OCI-LY1 (cell line): Measurements from ENCODE around the gene GRIP1.

Source experiments
- H2AFZ ChIP-seq: fragments of 200-600 bp; sonication (generic), shearing (Covaris generic); 2 replicates; pipeline ENCODE4 v1.6.0; 2014; ENCODE audit warnings: antibody characterized with exemption, mild to moderate bottlenecking, low read length
- H3F3A ChIP-seq: fragments of 200-600 bp; sonication (generic), shearing (Covaris generic); 2 replicates; pipeline ENCODE4 v1.6.0; 2014; ENCODE audit warnings: mild to moderate bottlenecking, antibody characterized with exemption, low read length, moderate library complexity; ENCODE audit not compliant: insufficient read depth
- H3K27ac ChIP-seq: fragments of 200-600 bp; sonication (generic); 2 replicates; pipeline ENCODE4 v1.5.1; 2014; ENCODE audit warnings: low read length, mixed run types, mild to moderate bottlenecking, low read depth; ENCODE audit not compliant: poor library complexity, severe bottlenecking
- H3K27me3 ChIP-seq: fragments of 200-600 bp; sonication (generic); 2 replicates; pipeline ENCODE4 v1.6.0; 2014; ENCODE audit warnings: antibody characterized with exemption, mild to moderate bottlenecking, low read length, moderate library complexity; ENCODE audit not compliant: insufficient read depth
- H3K36me3 ChIP-seq: fragments of 200-600 bp; sonication (generic); 2 replicates; pipeline ENCODE4 v1.6.1; 2014; ENCODE audit warnings: mild to moderate bottlenecking, antibody characterized with exemption, low read length, moderate library complexity, mixed read lengths; ENCODE audit not compliant: insufficient read depth
- H3K4me1 ChIP-seq: fragments of 200-600 bp; sonication (generic); 2 replicates; pipeline ENCODE4 v1.5.1; 2014; ENCODE audit warnings: mild to moderate bottlenecking, low read length, moderate library complexity; ENCODE audit not compliant: insufficient read depth, severe bottlenecking
- H3K4me2 ChIP-seq: fragments of 200-600 bp; sonication (generic), shearing (Covaris generic); 2 replicates; pipeline ENCODE4 v1.6.1; 2014; ENCODE audit warnings: low read length
- H3K4me3 ChIP-seq: fragments of 200-600 bp; sonication (generic); 2 replicates; pipeline ENCODE4 v1.5.1; 2014; ENCODE audit warnings: low read length, low read depth, mild to moderate bottlenecking, mixed read lengths; ENCODE audit not compliant: poor library complexity, severe bottlenecking
- H3K79me2 ChIP-seq: fragments of 200-600 bp; shearing (Covaris generic); 2 replicates; pipeline ENCODE4 v1.6.1; 2016; ENCODE audit warnings: mixed run types, low read length, mixed read lengths; ENCODE audit not compliant: insufficient read depth
- H3K9ac ChIP-seq: fragments of 200-600 bp; sonication (generic), shearing (Covaris generic); 2 replicates; pipeline ENCODE4 v1.6.1; 2014; ENCODE audit warnings: mild to moderate bottlenecking, low read length, mixed read lengths
- H3K9me2 ChIP-seq: fragments of 200-600 bp; sonication (generic), shearing (Covaris generic); 2 replicates; pipeline ENCODE4 v1.6.1; 2014; ENCODE audit warnings: low read depth, mild to moderate bottlenecking, low read length, mixed read lengths
- H3K9me3 ChIP-seq: fragments of 200-600 bp; shearing (Covaris generic); 2 replicates; pipeline ENCODE4 v1.6.1; 2014; ENCODE audit warnings: low read length, mixed read lengths
- H4K20me1 ChIP-seq: fragments of 200-600 bp; sonication (generic), shearing (Covaris generic); 2 replicates; pipeline ENCODE4 v1.6.0; 2016; ENCODE audit warnings: mild to moderate bottlenecking, low read length; ENCODE audit not compliant: insufficient read depth
- EZH2 ChIP-seq: fragments of 200-600 bp; sonication (generic), shearing (Covaris generic); IDR thresholded peaks from 2 replicates; pipeline ENCODE4 v1.8.0; 2017; ENCODE audit warnings: borderline replicate concordance, mixed run types, mild to moderate bottlenecking, antibody characterized with exemption, low read length, moderate library complexity, mixed read lengths
- TF ChIP-seq, protein P1 (sequence below): fragments of 200-600 bp; sonication (generic), shearing (Covaris generic); IDR thresholded peaks from 2 replicates; pipeline ENCODE4 v1.5.1; 2017; ENCODE audit warnings: mild to moderate bottlenecking, antibody characterized with exemption, low read length, moderate library complexity, mixed read lengths

GRIP1 gene

DNA sequence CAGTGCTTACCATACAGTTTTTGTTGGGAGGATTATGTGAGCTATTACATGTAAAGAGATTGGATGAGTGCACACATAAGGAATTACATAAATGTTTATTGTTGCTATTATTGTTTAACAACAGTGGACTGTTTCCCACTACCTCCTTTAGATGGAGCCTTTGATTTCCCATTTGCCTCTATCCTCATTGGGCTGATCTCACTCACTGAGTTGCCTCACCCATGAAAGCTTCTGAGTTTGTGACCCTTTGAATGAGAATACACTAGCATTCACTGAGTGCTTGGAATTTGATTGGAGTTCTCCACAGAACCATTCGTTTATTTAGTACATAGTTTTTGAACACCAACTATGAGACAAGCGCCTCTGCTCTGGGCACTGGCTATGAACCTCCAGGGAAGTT is 255.6 kb downstream of the GRIP1 start:
- Histone ChIP-seq H3K36me3 (no peaks in the 10 kb centered on the region), H2AFZ (no peak overlapping the region), H4K20me1 (no peaks in the 10 kb centered on the region), H3F3A (no peaks in the 10 kb centered on the region), H3K4me3 (no peak overlapping the region), H3K27me3 (no peaks in the 10 kb centered on the region), H3K9me2 (no peaks in the 10 kb centered on the region), H3K9ac (no peak overlapping the region), H3K79me2 (no peaks in the 10 kb centered on the region), H3K4me2 (no peak overlapping the region), H3K4me1 (no peaks in the 10 kb centered on the region), H3K9me3 (no peaks in the 10 kb centered on the region), H3K27ac (no peak overlapping the region)
- TF ChIP-seq EZH2: no peak
- TF ChIP-seq, protein P1, sequence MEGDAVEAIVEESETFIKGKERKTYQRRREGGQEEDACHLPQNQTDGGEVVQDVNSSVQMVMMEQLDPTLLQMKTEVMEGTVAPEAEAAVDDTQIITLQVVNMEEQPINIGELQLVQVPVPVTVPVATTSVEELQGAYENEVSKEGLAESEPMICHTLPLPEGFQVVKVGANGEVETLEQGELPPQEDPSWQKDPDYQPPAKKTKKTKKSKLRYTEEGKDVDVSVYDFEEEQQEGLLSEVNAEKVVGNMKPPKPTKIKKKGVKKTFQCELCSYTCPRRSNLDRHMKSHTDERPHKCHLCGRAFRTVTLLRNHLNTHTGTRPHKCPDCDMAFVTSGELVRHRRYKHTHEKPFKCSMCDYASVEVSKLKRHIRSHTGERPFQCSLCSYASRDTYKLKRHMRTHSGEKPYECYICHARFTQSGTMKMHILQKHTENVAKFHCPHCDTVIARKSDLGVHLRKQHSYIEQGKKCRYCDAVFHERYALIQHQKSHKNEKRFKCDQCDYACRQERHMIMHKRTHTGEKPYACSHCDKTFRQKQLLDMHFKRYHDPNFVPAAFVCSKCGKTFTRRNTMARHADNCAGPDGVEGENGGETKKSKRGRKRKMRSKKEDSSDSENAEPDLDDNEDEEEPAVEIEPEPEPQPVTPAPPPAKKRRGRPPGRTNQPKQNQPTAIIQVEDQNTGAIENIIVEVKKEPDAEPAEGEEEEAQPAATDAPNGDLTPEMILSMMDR: no peak

DNA sequence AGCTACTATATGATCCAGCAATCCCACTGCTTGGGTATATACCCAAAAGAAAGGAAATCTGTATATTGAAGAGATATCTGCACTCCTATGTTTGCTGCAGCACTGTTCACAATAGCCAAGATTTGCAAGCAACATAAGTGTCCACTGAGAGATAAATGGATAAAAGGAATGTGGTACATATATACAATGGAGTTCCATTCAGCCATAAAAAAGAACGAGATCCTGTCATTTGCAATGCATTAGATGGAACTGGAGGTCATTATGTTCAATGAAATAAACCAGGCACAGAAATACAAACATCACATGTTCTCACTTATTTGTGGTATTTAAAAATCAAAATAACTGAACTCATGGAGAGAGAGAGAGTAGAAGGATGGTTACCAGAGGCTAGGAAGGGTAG is 260.0 kb downstream of the GRIP1 start:
- Histone ChIP-seq H3K4me1 (no peaks in the 10 kb centered on the region), H4K20me1 (no peaks in the 10 kb centered on the region), H3K9me3 (no peaks in the 10 kb centered on the region), H3K36me3 (no peaks in the 10 kb centered on the region), H3K9me2 (no peaks in the 10 kb centered on the region), H3K27ac (no peak overlapping the region), H3K9ac (no peak overlapping the region), H2AFZ (no peak overlapping the region), H3K4me2 (no peak overlapping the region), H3K27me3 (no peaks in the 10 kb centered on the region), H3K79me2 (no peaks in the 10 kb centered on the region), H3K4me3 (no peak overlapping the region), H3F3A (no peaks in the 10 kb centered on the region)
- TF ChIP-seq EZH2: no peak
- TF ChIP-seq, protein P1: no peak

- Histone ChIP-seq H3K79me2 (no peaks in the 10 kb centered on the region), H3K4me3 (no peak overlapping the region), H3K27me3 (no peaks in the 10 kb centered on the region), H3K36me3 (no peaks in the 10 kb centered on the region), H2AFZ (no peak overlapping the region), H3K27ac (no peak overlapping the region), H3K4me1 (no peaks in the 10 kb centered on the region), H3K9me2 (no peaks in the 10 kb centered on the region), H4K20me1 (no peaks in the 10 kb centered on the region), H3K4me2 (no peak overlapping the region), H3F3A (no peaks in the 10 kb centered on the region), H3K9me3 (no peaks in the 10 kb centered on the region), H3K9ac (no peak overlapping the region)
- TF ChIP-seq, protein P1: no peak
- TF ChIP-seq EZH2: no peak
Measured at GRCh38 chr12:66417217-66417616, 261.7 kb downstream of the GRIP1 start.
